Myocyte (in vitro differentiated cells): Measurements from ENCODE around the gene NTSR1. TPM values are rescaled to one million over a fixed set of nuclear protein-coding genes. Genes with fewer than 3 reads are reported as not detected.

Experiments used
- DNase-seq: peaks from one replicate; pipeline ENCODE4 v3.0.0-alpha.2; 2012; ENCODE audit warnings: low read depth
- total RNA-seq: library from RNA; depleted of rRNA; stranded (reverse); fragments of >200 nt; gene quantifications from 2 replicates; pipeline ENCODE4 v1.2.3, GENCODE V29; 2014

NTSR1 gene
- total RNA-seq, 1 donor from 2014 or later: not detected

GRCh38 chr20:62780204-62780603, 71.6 kb downstream of the NTSR1 start:
- DNase-seq: no peak

GRCh38 chr20:62780696-62781095, 72.1 kb downstream of the NTSR1 start:
- no peak for DNase-seq

- no peak for DNase-seq
Observed at GRCh38 chr20:62782149-62782892, 73.7 kb downstream of the NTSR1 start.

GRCh38 chr20:62782893-62783278, 74.2 kb downstream of the NTSR1 start:
- no peak for DNase-seq

GRCh38 chr20:62784497-62784896, 75.9 kb downstream of the NTSR1 start:
- DNase-seq: no peak

- DNase-seq: no peak
Observed at GRCh38 chr20:62785393-62785792, 76.8 kb downstream of the NTSR1 start.

GRCh38 chr20:62786157-62786556, 77.5 kb downstream of the NTSR1 start:
- DNase-seq: no peak

GRCh38 chr20:62787321-62787720, 78.7 kb downstream of the NTSR1 start:
- DNase-seq: no peak

- DNase-seq: no peak
Observed at GRCh38 chr20:62787866-62788265, 79.2 kb downstream of the NTSR1 start.

GRCh38 chr20:62788607-62789006, 80.0 kb downstream of the NTSR1 start:
- no peak for DNase-seq

- no peak for DNase-seq
Observed at GRCh38 chr20:62790075-62790474, 81.4 kb downstream of the NTSR1 start.

- DNase-seq: peak; percentile 87
Observed at GRCh38 chr20:62791301-62792181, 82.9 kb downstream of the NTSR1 start.

- DNase-seq: peak; percentile 61
Observed at GRCh38 chr20:62792182-62792939, 83.7 kb downstream of the NTSR1 start.

GRCh38 chr20:62792940-62793756, 84.5 kb downstream of the NTSR1 start:
- no peak for DNase-seq

- DNase-seq: no peak
Observed at GRCh38 chr20:62793757-62794006, 85.0 kb downstream of the NTSR1 start.

- DNase-seq: peak; percentile 95
Observed at GRCh38 chr20:62794007-62794724, 85.5 kb downstream of the NTSR1 start.

GRCh38 chr20:62795023-62795761, 86.6 kb downstream of the NTSR1 start:
- DNase-seq: peak; percentile 45

GRCh38 chr20:62796699-62797491, 88.3 kb downstream of the NTSR1 start:
- no peak for DNase-seq
